CD4-positive, alpha-beta T cell treated with Interferon alpha-2 for 1 hour (primary cell): ENCODE results near the gene PHYHD1.
A peak's percentile ranks its signal among the peaks of the same experiment; 100 is the strongest.

Experiments used
- DNase-seq, 2 donors: peaks; one replicate each; pipeline ENCODE4 v3.0.0-alpha.2; 2020 to 2022

Gene PHYHD1

DNA sequence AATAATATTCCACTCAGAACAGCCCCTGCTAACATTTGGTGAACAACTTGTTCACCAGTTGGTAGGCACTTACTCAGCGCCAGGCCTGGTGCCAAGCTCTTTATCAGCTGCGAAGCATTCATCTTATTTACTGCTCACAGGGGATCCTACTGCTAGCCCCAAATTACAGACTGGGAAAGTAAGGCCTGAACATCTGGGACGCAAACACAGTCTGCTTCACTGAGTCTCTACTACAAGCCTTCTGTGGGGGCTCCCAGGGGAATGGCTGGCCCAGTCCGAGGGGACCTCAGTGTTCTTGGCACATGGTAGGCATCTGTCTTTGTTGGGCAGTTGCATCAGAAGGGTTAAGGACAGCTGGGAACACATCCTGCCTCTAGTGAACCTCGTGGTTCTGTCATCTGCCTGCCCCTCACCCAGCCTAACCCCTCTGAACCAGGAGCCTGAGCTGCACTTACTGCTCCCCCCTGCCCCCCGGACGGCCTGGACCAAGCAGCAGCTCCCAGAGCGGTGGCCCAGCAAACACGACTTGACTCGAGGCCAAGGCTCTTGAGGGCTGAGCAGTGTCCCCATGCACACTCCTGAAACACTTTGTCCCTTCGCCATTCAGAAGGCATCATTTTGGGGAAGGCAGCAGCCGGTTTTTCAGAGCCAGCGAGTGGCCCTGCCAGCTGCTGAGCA lies at the start of gene PHYHD1:
PHYHD1 (plus strand) TSS at position 602 of the 678 bp plus-strand sequence. CDS start 1,342 bp downstream, outside the sequence.
- DNase-seq, result no peak

DNA sequence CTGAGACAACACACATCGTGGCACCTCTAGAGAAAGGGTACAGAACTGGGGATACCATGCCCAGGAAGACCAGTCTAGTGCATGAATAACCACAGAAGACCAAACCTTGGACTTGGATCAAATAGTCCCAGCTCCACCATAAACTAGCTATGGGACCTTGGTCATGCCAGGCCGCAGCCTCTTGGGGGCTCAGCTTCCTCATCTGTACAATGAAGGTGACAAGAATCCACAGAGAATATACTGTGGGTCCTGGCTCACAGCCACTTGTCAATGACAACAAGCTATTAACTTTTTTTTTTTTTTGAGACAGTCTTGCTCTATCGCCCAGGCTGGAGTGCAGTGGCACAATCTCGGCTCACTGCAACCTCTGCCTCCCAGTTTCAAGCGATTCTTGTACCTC lies 42.9 kb upstream of the PHYHD1 start:
- DNase-seq, result no peak

GRCh38 chr9:128881884-128882676 lies 38.7 kb upstream of the PHYHD1 start, which contains the start of the genes KYAT1 and LRRC8A:
Gene KYAT1, minus strand, starts transcription at chr9:128881950. Its CDS starts 36,545 bp downstream, at chr9:128845405.
Gene LRRC8A, plus strand, starts transcription at chr9:128882133. Its CDS starts 25,032 bp downstream, at chr9:128907165.
- DNase-seq, result peak; percentile 96 to 98

DNA sequence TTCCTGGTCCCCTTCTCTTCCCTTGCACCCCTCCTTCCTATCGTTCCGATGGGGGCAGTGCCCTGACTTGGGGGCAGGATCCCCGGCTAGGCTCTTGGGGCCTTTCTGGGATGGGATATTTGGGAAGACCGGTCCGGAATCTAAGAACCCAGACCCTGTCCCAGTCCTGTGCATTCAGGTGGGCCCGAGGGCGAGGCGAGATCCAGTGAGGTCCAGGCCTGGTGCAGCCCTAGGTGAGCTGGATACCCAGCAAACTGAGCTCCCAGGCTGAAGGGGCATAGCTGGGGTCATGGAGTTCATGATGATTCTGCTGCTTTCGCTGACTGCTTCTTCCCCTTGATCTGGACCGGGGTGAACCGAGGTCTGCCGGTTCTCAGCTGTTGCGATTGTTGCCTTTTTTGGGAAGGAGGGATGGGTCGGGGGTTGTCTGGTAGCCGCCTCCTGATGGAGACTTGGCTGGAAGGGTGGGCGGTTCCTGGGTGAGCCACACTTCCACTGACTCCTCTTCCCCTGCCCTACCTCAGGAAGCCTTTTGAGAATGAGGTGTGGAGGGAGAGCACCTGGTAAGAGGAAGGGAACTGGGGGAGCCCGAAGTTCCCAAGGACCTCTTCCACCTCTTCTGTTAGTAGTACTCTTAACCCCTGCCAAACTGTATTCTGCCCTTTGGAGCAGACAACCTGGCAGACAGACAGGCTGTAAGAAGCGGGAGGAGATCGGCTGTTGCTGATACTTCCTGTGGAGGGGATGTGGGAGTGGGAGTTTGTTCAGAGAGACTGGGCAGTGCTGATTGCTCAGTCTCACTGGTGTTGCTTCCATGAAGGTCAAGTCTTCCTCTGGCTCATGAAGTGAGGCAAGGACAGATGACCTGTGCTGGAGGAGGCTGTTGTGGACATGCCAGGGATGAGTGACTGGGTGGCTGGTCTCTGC lies 37.8 kb upstream of the PHYHD1 start:
- no peak for DNase-seq

- DNase-seq, result no peak
Observed at GRCh38 chr9:128884164-128884563, 36.6 kb upstream of the PHYHD1 start.

- DNase-seq, result no peak
Observed at GRCh38 chr9:128885376-128885775, 35.4 kb upstream of the PHYHD1 start.

GRCh38 chr9:128885798-128886197 lies 35.0 kb upstream of the PHYHD1 start:
- no peak for DNase-seq

GRCh38 chr9:128886211-128886891 lies 34.4 kb upstream of the PHYHD1 start:
- DNase-seq, result no peak

DNA sequence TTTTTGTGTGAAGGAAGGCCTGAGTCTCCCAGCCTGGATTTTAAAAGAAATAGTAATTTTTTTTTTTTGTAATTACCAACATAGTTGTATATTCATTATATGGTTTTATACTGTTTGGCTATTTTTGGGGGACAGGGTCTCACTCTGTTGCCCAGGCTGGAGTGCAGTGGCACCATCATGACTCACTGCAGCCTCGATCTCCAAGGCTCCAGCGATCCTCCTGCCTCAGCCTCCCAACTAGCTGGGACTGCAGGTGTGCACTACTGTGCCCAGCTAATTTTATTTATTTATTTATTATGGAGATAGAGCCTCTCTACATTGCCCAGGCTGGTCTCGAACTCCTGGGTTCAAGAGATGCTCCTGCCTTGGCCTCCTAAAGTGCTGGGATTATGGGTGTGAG lies 33.7 kb upstream of the PHYHD1 start:
- no peak for DNase-seq

- DNase-seq, result no peak
Observed at GRCh38 chr9:128887914-128888350, 32.9 kb upstream of the PHYHD1 start.

DNA sequence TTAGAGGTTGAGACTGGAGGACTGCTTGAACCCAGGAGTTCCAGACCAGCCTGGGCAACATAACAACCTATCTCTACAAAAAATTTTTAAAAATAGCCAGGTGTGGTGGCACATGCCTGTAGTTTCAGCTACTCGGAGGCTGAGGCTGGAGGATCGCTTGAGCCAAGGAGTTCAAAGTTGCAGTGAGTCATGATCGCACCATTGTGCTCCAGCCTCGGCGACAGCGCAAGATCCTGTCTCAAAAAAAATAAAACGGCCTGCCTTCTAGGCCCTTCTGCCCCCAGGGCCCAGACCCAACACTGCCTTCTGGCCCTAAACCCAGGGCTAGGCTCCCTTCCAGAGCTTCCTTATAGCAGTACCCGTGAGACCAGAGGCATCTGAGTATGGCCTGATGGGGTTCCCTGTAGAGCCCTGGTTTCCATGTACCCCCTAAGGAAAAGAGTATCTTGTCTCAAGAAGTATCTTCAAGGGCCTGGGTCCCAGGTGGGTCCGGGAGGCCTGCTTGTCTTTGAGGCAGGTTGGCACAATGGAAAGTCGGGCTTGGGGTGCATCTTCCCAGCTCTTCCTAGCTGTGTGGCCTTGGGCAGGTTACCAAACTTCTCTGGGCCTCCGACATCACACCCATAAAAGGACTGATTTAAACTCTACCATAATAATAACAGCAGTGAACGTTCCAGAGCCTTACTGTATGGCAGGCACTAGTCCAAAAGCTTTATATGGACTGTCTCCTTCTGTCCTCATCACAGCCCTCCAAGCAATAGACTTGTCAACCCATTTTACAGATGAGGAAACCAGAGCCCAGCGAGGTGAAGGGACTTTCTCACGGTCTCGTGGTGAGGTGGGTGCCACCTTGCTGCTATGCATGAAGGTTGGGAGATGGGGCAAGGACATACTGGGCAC lies 29.2 kb upstream of the PHYHD1 start:
- DNase-seq, result no peak

GRCh38 chr9:128892221-128892921 lies 28.4 kb upstream of the PHYHD1 start:
- DNase-seq, result peak in 1 of 2 donors; percentile 33

DNA sequence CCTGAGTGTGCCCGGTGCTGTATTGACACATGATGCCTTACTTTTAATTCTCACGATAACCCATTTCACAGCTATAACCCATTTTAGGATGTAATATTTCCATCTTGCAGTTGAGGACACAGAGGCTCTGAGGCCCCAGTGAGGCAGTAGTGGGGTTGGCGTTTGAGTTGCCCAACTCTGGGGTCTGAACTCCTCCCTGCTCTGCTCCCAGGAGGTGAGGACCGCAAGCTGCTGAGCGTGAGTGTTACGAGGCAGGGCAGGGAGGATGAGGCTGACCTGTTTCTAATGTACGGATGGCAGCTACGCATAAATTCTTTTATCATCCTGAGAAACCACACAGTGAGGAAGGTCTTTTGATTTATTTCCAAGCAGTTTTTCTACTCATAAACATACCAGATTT lies 27.4 kb upstream of the PHYHD1 start:
- DNase-seq, result no peak

GRCh38 chr9:128894764-128895163 lies 26.0 kb upstream of the PHYHD1 start:
- DNase-seq, result peak in 1 of 2 donors; percentile 25

GRCh38 chr9:128895556-128895955 lies 25.2 kb upstream of the PHYHD1 start:
- DNase-seq, result no peak

DNA sequence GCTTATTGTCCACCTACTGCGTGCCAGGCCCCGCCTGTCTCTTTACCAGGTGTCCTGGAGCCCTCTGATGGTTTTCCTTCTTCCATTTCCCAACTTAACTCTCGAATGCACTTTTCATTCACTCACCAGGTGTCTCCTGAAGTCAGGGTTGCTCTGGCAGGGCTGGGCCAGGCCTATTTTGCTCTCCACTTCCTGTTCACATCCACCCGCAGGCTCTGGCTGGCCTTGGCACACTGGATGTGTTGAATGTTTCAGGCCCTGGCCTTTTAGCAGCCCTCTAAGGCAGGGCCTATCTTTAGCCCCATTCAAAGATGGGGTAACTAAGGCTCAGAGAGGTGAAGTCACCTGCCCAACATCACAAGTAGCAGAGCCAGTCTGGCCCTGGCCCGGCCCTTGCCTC lies 22.4 kb upstream of the PHYHD1 start:
- DNase-seq, result no peak

GRCh38 chr9:128898845-128899565 lies 21.8 kb upstream of the PHYHD1 start:
- no peak for DNase-seq

DNA sequence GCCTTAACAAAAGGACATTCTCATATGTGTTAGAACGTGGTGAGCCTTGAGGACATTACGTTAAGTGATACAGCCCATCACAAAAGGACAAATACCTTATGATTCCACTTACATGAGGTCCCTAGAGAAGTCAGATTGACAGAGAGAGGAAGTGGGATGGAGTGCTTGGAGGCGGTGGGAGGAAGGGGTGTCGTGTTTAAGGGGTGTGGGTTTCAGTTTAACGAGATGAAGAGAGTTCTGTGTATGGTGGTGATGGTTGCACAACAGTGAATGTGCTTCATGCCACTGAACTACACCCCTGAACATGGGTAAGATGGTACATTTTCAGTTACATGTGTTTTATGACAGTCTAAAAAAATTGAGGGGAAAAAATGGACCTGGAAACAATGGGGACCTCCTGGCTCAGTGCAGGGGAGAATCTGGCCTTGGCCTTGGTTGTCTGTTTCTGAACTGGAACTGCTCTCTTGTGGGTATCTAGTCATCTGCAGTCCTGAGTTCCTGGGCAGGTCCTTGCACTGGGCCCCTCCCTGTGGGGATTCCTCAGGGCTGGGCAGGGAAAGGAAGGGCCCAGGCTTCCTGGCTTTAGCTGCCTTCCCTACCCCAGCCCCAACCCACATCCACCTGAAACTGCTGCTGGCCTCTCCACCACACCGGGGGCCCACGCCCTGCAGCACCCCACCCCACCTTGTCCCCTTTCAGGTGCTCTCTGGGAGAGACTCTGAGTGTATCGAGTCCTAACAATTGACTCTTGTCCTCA lies 21.0 kb upstream of the PHYHD1 start:
- peak in 1 of 2 donors; percentile 44 for DNase-seq

DNA sequence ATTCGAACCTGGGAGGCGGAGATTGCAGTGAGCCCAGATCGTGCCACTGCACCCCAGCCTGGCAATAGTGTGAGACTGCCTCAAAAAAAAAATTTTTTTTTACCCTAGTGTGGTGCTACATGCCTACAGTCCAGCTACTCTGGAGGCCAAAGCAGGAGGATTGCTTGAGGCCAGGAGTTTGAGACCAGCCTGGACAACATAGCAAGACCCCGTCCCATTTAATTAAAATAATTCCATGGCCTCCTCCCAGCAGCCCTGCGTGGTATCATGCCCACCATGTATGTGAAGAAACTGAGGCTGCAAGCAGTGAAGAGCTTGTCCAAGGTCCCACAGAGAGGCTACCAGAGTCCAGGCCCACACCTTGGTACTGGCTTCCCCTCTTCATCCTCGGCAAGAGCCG lies 19.4 kb upstream of the PHYHD1 start:
- no peak for DNase-seq
